ENCODE measurements around the gene SAT2. TPM values are rescaled to one million over a fixed set of nuclear protein-coding genes. Genes with fewer than 3 reads are reported as not detected.
"Not testable (repeated sequence)": the region's sequence is repeated elsewhere in the genome, so short reads cannot be mapped to it uniquely, and the experiment has no call there.

Gene SAT2
- total RNA-seq, 1 donor from 2014 or later = 47.2 TPM

DNA sequence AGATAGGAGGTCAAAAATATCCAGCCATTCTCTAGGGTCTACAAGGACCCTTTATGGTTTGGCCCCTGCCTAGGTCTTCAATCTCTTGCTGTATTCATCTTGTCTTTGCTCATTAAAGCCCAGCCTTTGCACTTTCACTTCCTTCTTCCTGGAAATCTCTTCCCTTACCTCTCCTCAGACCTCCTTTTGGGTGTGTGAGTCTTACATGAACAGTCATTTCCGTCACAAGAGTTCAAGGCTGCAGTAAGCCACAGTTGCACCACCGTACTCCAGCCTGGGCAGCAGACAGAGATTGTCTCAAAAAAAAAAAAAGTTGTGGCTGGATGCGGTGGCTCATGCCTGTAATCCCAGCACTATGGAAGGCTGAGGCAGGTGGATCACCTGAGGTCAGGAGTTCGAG lies 17.2 kb upstream of the SAT2 start:
- no peaks in the 10 kb centered on the region for H3K9me3 ChIP-seq (ENCODE audit: insufficient read depth, low read depth, low read length)
- no peaks in the 10 kb centered on the region for H3K4me1 ChIP-seq (ENCODE audit: insufficient read depth, low read length)
- H3K4me3 Mint-ChIP-seq (ENCODE audit: unreplicated experiment) = no peak overlapping the region
- DNase-seq (ENCODE audit: low read depth) (no peak), FAIRE-seq (no peak)
- peaks cover 4% of the 10 kb centered on the region for H3K27me3 ChIP-seq (ENCODE audit: insufficient read depth, low read length)
- no peak for TF ChIP-seq EZH2 (IDR thresholded peaks at IDR 0.05; ENCODE audit: insufficient read depth, low read length)
- TF ChIP-seq, protein P1, sequence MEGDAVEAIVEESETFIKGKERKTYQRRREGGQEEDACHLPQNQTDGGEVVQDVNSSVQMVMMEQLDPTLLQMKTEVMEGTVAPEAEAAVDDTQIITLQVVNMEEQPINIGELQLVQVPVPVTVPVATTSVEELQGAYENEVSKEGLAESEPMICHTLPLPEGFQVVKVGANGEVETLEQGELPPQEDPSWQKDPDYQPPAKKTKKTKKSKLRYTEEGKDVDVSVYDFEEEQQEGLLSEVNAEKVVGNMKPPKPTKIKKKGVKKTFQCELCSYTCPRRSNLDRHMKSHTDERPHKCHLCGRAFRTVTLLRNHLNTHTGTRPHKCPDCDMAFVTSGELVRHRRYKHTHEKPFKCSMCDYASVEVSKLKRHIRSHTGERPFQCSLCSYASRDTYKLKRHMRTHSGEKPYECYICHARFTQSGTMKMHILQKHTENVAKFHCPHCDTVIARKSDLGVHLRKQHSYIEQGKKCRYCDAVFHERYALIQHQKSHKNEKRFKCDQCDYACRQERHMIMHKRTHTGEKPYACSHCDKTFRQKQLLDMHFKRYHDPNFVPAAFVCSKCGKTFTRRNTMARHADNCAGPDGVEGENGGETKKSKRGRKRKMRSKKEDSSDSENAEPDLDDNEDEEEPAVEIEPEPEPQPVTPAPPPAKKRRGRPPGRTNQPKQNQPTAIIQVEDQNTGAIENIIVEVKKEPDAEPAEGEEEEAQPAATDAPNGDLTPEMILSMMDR (IDR thresholded peaks at IDR 0.05; ENCODE audit: insufficient read depth, low read depth, low read length) = no peak
- H4K20me1 ChIP-seq (ENCODE audit: insufficient read depth, low read length) = no peaks in the 10 kb centered on the region
- H2AFZ ChIP-seq (ENCODE audit: low read depth, low read length) = no peak overlapping the region
- H3K4me1 Mint-ChIP-seq (ENCODE audit: low read depth, unreplicated experiment) = no peaks in the 10 kb centered on the region
- peaks cover 25% of the 10 kb centered on the region for H3K27me3 Mint-ChIP-seq (ENCODE audit: low read depth, unreplicated experiment)
- H3K36me3 Mint-ChIP-seq (ENCODE audit: low read depth, unreplicated experiment) = peaks cover 2% of the 10 kb centered on the region
- no peak overlapping the region for H3K9ac ChIP-seq (ENCODE audit: low read length)
- no peaks in the 10 kb centered on the region for H3K36me3 ChIP-seq (ENCODE audit: insufficient read depth, low read length)
- H3K27ac ChIP-seq (ENCODE audit: low read depth, low read length) = no peak overlapping the region
- H3K79me2 ChIP-seq (ENCODE audit: insufficient read depth, low read length) = no peaks in the 10 kb centered on the region
- no peak overlapping the region for H3K4me2 ChIP-seq (ENCODE audit: low read length)
- H3K4me3 ChIP-seq (ENCODE audit: insufficient read depth, low read depth, low read length) = no peak overlapping the region
- no peak overlapping the region for H3K27ac Mint-ChIP-seq (ENCODE audit: unreplicated experiment)
- peaks cover 4% of the 10 kb centered on the region for H3K9me3 Mint-ChIP-seq (ENCODE audit: unreplicated experiment)

GRCh38 chr17:7641635-7642034 lies 14.0 kb upstream of the SAT2 start:
- not testable (repeated sequence) for H3K9ac ChIP-seq (ENCODE audit: low read length); FAIRE-seq; DNase-seq (ENCODE audit: low read depth); H3K36me3 ChIP-seq (ENCODE audit: insufficient read depth, low read length); H3K4me1 Mint-ChIP-seq (ENCODE audit: low read depth, unreplicated experiment); H3K9me3 Mint-ChIP-seq (ENCODE audit: unreplicated experiment); H3K9me3 ChIP-seq (ENCODE audit: insufficient read depth, low read depth, low read length); H3K4me2 ChIP-seq (ENCODE audit: low read length); H3K27ac Mint-ChIP-seq (ENCODE audit: unreplicated experiment); H4K20me1 ChIP-seq (ENCODE audit: insufficient read depth, low read length); H3K4me3 ChIP-seq (ENCODE audit: insufficient read depth, low read depth, low read length); H3K79me2 ChIP-seq (ENCODE audit: insufficient read depth, low read length); H3K4me3 Mint-ChIP-seq (ENCODE audit: unreplicated experiment); H3K27ac ChIP-seq (ENCODE audit: low read depth, low read length); H3K4me1 ChIP-seq (ENCODE audit: insufficient read depth, low read length); H3K27me3 ChIP-seq (ENCODE audit: insufficient read depth, low read length); H3K36me3 Mint-ChIP-seq (ENCODE audit: low read depth, unreplicated experiment); H2AFZ ChIP-seq (ENCODE audit: low read depth, low read length)
- H3K27me3 Mint-ChIP-seq (ENCODE audit: low read depth, unreplicated experiment) = peaks cover 16% of the 10 kb centered on the region

GRCh38 chr17:7640783-7641182 lies 13.2 kb upstream of the SAT2 start:
- no peak overlapping the region for H3K4me2 ChIP-seq (ENCODE audit: low read length)
- no peak overlapping the region for H2AFZ ChIP-seq (ENCODE audit: low read depth, low read length)
- H4K20me1 ChIP-seq (ENCODE audit: insufficient read depth, low read length) = no peaks in the 10 kb centered on the region
- no peak overlapping the region for H3K4me3 ChIP-seq (ENCODE audit: insufficient read depth, low read depth, low read length)
- H3K27ac ChIP-seq (ENCODE audit: low read depth, low read length) = no peak overlapping the region
- H3K36me3 ChIP-seq (ENCODE audit: insufficient read depth, low read length) = no peaks in the 10 kb centered on the region
- TF ChIP-seq EZH2 (IDR thresholded peaks at IDR 0.05; ENCODE audit: insufficient read depth, low read length) = no peak
- TF ChIP-seq, protein P1 (IDR thresholded peaks at IDR 0.05; ENCODE audit: insufficient read depth, low read depth, low read length) = no peak
- Mint-ChIP-seq H3K9me3 (ENCODE audit: unreplicated experiment) (peaks cover 4% of the 10 kb centered on the region), H3K27ac (ENCODE audit: unreplicated experiment) (no peak overlapping the region), H3K36me3 (ENCODE audit: low read depth, unreplicated experiment) (peaks cover 2% of the 10 kb centered on the region), H3K4me1 (ENCODE audit: low read depth, unreplicated experiment) (no peaks in the 10 kb centered on the region), H3K4me3 (ENCODE audit: unreplicated experiment) (no peak overlapping the region), H3K27me3 (ENCODE audit: low read depth, unreplicated experiment) (peaks cover 11% of the 10 kb centered on the region)
- H3K9me3 ChIP-seq (ENCODE audit: insufficient read depth, low read depth, low read length) = no peaks in the 10 kb centered on the region
- FAIRE-seq (no peak), DNase-seq (ENCODE audit: low read depth) (no peak)
- no peaks in the 10 kb centered on the region for H3K27me3 ChIP-seq (ENCODE audit: insufficient read depth, low read length)
- no peaks in the 10 kb centered on the region for H3K4me1 ChIP-seq (ENCODE audit: insufficient read depth, low read length)
- H3K79me2 ChIP-seq (ENCODE audit: insufficient read depth, low read length) = no peaks in the 10 kb centered on the region
- H3K9ac ChIP-seq (ENCODE audit: low read length) = no peak overlapping the region
